ENCODE results near the gene LSM6.

The LSM6 gene

DNA sequence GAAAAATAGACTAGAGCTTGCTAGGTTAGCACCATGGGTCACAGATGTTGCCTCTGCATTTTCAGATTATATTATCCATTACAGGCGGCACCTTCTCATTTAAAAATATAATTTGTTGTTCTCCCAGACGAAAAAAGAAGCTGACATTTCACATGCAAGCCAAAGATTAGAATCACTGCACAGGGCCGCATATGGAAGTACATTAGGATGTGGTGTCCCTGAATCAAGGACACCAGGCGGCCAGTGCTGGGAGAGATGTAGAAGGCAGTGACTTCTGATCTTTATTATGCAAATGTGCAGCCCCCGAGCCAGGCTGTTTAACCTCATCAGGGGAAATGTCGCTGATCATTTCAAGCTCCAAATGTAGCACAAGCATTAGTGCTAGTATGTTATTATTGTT, 61.6 kb downstream of the LSM6 start:
- DNase-seq (ENCODE audit: insufficient read length, low spot score) (no peak), FAIRE-seq (no peak)
- TF ChIP-seq SPI1 (IDR thresholded peaks at IDR 0.05; ENCODE audit: low read depth, low read length) (no peak), POLR2AphosphoS5 (IDR thresholded peaks at IDR 0.05; ENCODE audit: low read depth, low read length) (no peak), POLR2A (IDR thresholded peaks at IDR 0.05; ENCODE audit: low read depth, low read length) (no peak), POU2F2 (IDR thresholded peaks at IDR 0.05; ENCODE audit: low read depth, low read length) (no peak), TAF1 (IDR thresholded peaks at IDR 0.05; ENCODE audit: low read depth, low read length) (no peak), PAX5 (IDR thresholded peaks at IDR 0.05; ENCODE audit: insufficient read depth, low read length, severe bottlenecking) (no peak)

GRCh38 chr4:146238107-146238506, 62.6 kb downstream of the LSM6 start:
- no peak for FAIRE-seq
- TF ChIP-seq POLR2A (IDR thresholded peaks at IDR 0.05; ENCODE audit: low read depth, low read length) (no peak), POU2F2 (IDR thresholded peaks at IDR 0.05; ENCODE audit: low read depth, low read length) (no peak), SPI1 (IDR thresholded peaks at IDR 0.05; ENCODE audit: low read depth, low read length) (no peak), POLR2AphosphoS5 (IDR thresholded peaks at IDR 0.05; ENCODE audit: low read depth, low read length) (no peak), TAF1 (IDR thresholded peaks at IDR 0.05; ENCODE audit: low read depth, low read length) (no peak), PAX5 (IDR thresholded peaks at IDR 0.05; ENCODE audit: insufficient read depth, low read length, severe bottlenecking) (no peak)

More at GRCh38 chr4:146238107-146238506, 62.6 kb downstream of the LSM6 start:
- DNase-seq (ENCODE audit: insufficient read length, low spot score), result no peak
